OCI-LY3 (cell line): Measurements from ENCODE around the gene PROM2.

ENCODE experiments used
- CTCF ChIP-seq: fragments of 200-600, 300-600 bp; sonication (generic); IDR thresholded peaks from 2 replicates; pipeline ENCODE4 v1.5.1; 2014; ENCODE audit warnings: antibody characterized with exemption, low read length, low read depth
- EZH2phosphoT487 ChIP-seq: fragments of 200-600 bp; shearing (Covaris generic); IDR thresholded peaks from 2 replicates; pipeline ENCODE4 v1.6.1; 2018; ENCODE audit warnings: antibody characterized with exemption, mixed run types, low read depth

- TF ChIP-seq CTCF = no peak
- TF ChIP-seq EZH2phosphoT487 = no peak
Observed at GRCh38 chr2:95258271-95258670, 16.0 kb upstream of the PROM2 start.
